GM12878 (cell line): Measurements from ENCODE around the gene ANGEL1. TPM values are rescaled to one million over a fixed set of nuclear protein-coding genes. Genes with fewer than 3 reads are reported as not detected.

ENCODE experiments used
- ATAC-seq: fragments of 200-7000 bp; cut with Tn5 transposase; 3 replicates; pipeline ENCODE4 v1.9.1; 2020; ENCODE audit warnings: mild to moderate bottlenecking, moderate library complexity
- BruUV-seq: library from RNA; stranded (reverse); fragments of 400-500 nt; replicated peaks from 2 replicates; lab custom pipeline; 2021; lab: Mats Ljungman, UMichigan
- CTCF ChIA-PET: fragments of 300-600 bp; sonication (Branson Sonifier 250); formaldehyde crosslinking; extraction: SDS; loops from one replicate; lab custom pipeline; 2021; ENCODE audit warnings: inconsistent platforms; lab: Yijun Ruan, JAX
- POLR2A ChIA-PET: fragments of 350-600 bp; formaldehyde crosslinking; extraction: SDS; loops from one replicate; lab custom pipeline; 2021; ENCODE audit warnings: inconsistent platforms; lab: Charles Lee
- RAD21 ChIA-PET: fragments of 300-600 bp; sonication (Branson Sonifier 250); formaldehyde crosslinking; loops from one replicate; lab custom pipeline; 2023; ENCODE audit warnings: antibody characterized with exemption; ENCODE audit not compliant: unreplicated experiment; lab: Charles Lee
- SMC1A ChIA-PET: fragments of 300-600 bp; sonication (Branson Sonifier 250); formaldehyde crosslinking; loops from one replicate; lab custom pipeline; 2023; ENCODE audit not compliant: unreplicated experiment, uncharacterized antibody; lab: Charles Lee
- DNase-seq: peaks from one replicate; pipeline ENCODE4 v3.0.0-alpha.2; 2011; ENCODE audit warnings: low read depth, low spot score
- FAIRE-seq: peaks from 3 replicates; lab custom pipeline; 2011; peaks lifted over from hg19 to GRCh38; lab: Jason Lieb, UNC
- H2AFZ ChIP-seq: 2 replicates; pipeline ENCODE4 v1.6.0; 2011; ENCODE audit warnings: low read depth, low read length, control low read depth; ENCODE audit not compliant: control insufficient read depth
- H3K27ac ChIP-seq: 2 replicates; pipeline ENCODE4 v1.5.1; 2011; ENCODE audit warnings: control low read depth; ENCODE audit not compliant: control insufficient read depth, insufficient read depth
- H3K27me3 ChIP-seq, 2 experiments: replicated peaks in 1 of 2; 2 replicates each; pipeline versions ENCODE4 v1.6.0 to v1.6.1; 2011; ENCODE audit warnings: low read length in 1 of 2; ENCODE audit not compliant: control insufficient read depth in 2 of 2, insufficient read depth in 2 of 2
- H3K36me3 ChIP-seq, 2 experiments: 2 replicates each; pipeline ENCODE4 v1.5.1; 2011; ENCODE audit warnings: low read length in 1 of 2; ENCODE audit not compliant: control insufficient read depth in 2 of 2, insufficient read depth in 2 of 2
- H3K4me1 ChIP-seq: 2 replicates; pipeline ENCODE4 v1.6.1; 2011; ENCODE audit warnings: mild to moderate bottlenecking, low read length, moderate library complexity, mixed read lengths; ENCODE audit not compliant: control insufficient read depth, insufficient read depth
- H3K4me2 ChIP-seq: 2 replicates; pipeline ENCODE4 v1.6.0; 2011; ENCODE audit warnings: control low read depth; ENCODE audit not compliant: control insufficient read depth, insufficient read depth
- H3K4me3 ChIP-seq: fragments of 200-600 bp; sonication (generic); 2 replicates; pipeline ENCODE4 v1.5.1; 2016
- H3K79me2 ChIP-seq: 2 replicates; pipeline ENCODE4 v1.6.0; 2011; ENCODE audit warnings: low read length; ENCODE audit not compliant: control insufficient read depth, insufficient read depth
- H3K9ac ChIP-seq: 2 replicates; pipeline ENCODE4 v1.8.0; 2011; ENCODE audit warnings: low read length, control low read depth, mixed read lengths; ENCODE audit not compliant: control insufficient read depth, insufficient read depth
- H3K9me3 ChIP-seq: replicated peaks from 3 replicates; pipeline ENCODE4 v1.5.1; 2011; ENCODE audit warnings: mild to moderate bottlenecking, low read length; ENCODE audit not compliant: control insufficient read depth, insufficient read depth
- H4K20me1 ChIP-seq: 2 replicates; pipeline ENCODE4 v1.6.0; 2011; ENCODE audit not compliant: control insufficient read depth, insufficient read depth
- BMI1 ChIP-seq: fragments of 450-650 bp; IDR thresholded peaks from 2 replicates; pipeline ENCODE4 v1.6.1; 2016; ENCODE audit warnings: mild to moderate bottlenecking, moderate library complexity, borderline replicate concordance
- CEBPB ChIP-seq, 2 experiments: fragments of 150-350 bp in 1 of 2; IDR thresholded peaks; 2 replicates each; pipeline ENCODE4 v1.6.1; 2012 to 2014; ENCODE audit warnings: low read depth in 2 of 2, low read length in 2 of 2, borderline replicate concordance in 1 of 2, inconsistent platforms in 1 of 2
- CHD4 ChIP-seq: fragments of 200-600 bp; sonication (generic); IDR thresholded peaks from 2 replicates; pipeline ENCODE4 v1.6.1; 2016; ENCODE audit warnings: mild to moderate bottlenecking
- RUNX3 ChIP-seq: IDR thresholded peaks from 2 replicates; pipeline ENCODE4 v1.6.1; 2012; ENCODE audit warnings: low read length, inconsistent platforms
- SIN3A ChIP-seq: IDR thresholded peaks from 2 replicates; pipeline ENCODE4 v1.6.1; 2012; ENCODE audit warnings: low read depth, low read length, improper control_type of control experiment
- SUPT20H ChIP-seq: IDR thresholded peaks from 2 replicates; pipeline ENCODE4 v1.6.1; 2011; ENCODE audit warnings: low read depth, mild to moderate bottlenecking, low read length, moderate library complexity, borderline replicate concordance; ENCODE audit not compliant: control insufficient read depth
- ZNF217 ChIP-seq: fragments of 450-650 bp; IDR thresholded peaks from 2 replicates; pipeline ENCODE4 v1.6.1; 2017; ENCODE audit warnings: antibody characterized with exemption, mild to moderate bottlenecking
- WGBS: methylation state at CpG from one replicate; pipeline ENCODE4 v1.1.6; 2016; ENCODE audit warnings: low lambda C conversion rate; ENCODE audit not compliant: insufficient replicate concordance, insufficient coverage; ENCODE audit errors: missing lambda C conversion rate; 5-methylcytosine and 5-hydroxymethylcytosine counted together
- in situ Hi-C: fragments of 300-500 bp; cut with MboI; formaldehyde crosslinking; loops from 9 replicates; pipeline ENCODE4 v1.14.3; 2018; ENCODE audit warnings: mixed read lengths
- intact Hi-C: fragments of 100-400 bp; cut with micrococcal nuclease; formaldehyde crosslinking; loops from one replicate; pipeline ENCODE4 v1.14.2; 2022; ENCODE audit not compliant: unreplicated experiment
- polyA plus RNA-seq, 11 experiments: library from polyadenylated mRNA; depleted of rRNA in 4 of 11; unstranded in 6 of 11; stranded (reverse) in 5 of 11; fragments of >200 nt; fragmentation: Nextera tagmentation in 4 of 11; fragmentation: Illumina TruSeq in 1 of 11; extraction: Ambion mirVana in 4 of 11; extraction: Trizol in 1 of 11; gene quantifications; 1 replicate in 1 of 11; 2 replicates in 10 of 11; pipeline versions ENCODE4 v1.2.1 to v1.2.3, GENCODE V29; 2011 to 2016; ENCODE audit warnings: inconsistent platforms in 2 of 11, missing spikeins in 2 of 11, low read depth in 1 of 11
- total RNA-seq, 4 experiments: library from RNA; depleted of rRNA in 3 of 4; stranded (reverse); fragments of >200 nt in 3 of 4; fragmentation: Illumina TruSeq in 1 of 4; extraction: Trizol in 1 of 4; gene quantifications; 2 replicates each; pipeline versions ENCODE4 v1.2.1 to v1.2.3, GENCODE V29; 2013 to 2021
- TF ChIP-seq, protein P1 (sequence below): fragments of 450-650 bp; formaldehyde crosslinking; IDR thresholded peaks from 2 replicates; pipeline ENCODE4 v1.5.0; 2022; ENCODE audit warnings: mild to moderate bottlenecking, missing genetic modification characterization

The ANGEL1 gene
- total and polyA plus RNA-seq, 10 of the 15 experiments (the other 5 are each of a cell fraction or from before 2014, with no cell fraction given) = 1.7 to 29.7 (median 12.3) TPM

DNA sequence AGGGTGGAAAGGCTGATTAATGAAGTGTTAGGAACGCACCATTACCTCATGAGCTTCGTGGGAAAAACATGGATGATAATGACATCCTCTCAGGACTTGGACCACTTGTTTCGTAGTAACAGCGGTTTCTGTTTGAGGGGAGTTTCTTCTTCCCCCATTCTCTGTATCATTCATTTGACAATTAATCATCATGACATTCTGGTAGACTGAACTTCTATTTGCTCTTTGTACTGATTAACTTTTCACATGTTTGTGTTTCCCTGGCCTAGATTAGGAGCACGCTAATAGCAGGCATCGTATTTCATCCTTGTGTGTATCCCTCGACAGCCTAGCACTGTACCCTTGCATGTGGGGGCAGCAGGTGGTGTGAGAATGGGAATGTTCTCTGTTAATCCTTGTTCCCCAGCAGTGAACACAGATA, 21.6 kb upstream of the ANGEL1 start:
- no peak overlapping the region for H3K9ac ChIP-seq
- no peak overlapping the region for H3K27ac ChIP-seq
- no peak overlapping the region for H2AFZ ChIP-seq
- 47% methylated on average over 7 of the region's 7 CpGs for WGBS
- intact Hi-C loops = no loop called here
- TF ChIP-seq CEBPB (IDR thresholded peaks at IDR 0.05; ENCODE audit: borderline replicate concordance in 1 of 2, low read depth in 2 of 2, low read length in 2 of 2) (no peak), SUPT20H (no peak), SIN3A (no peak), CHD4 (no peak), RUNX3 (no peak), BMI1 (no peak), ZNF217 (no peak)
- TF ChIP-seq, protein P1, sequence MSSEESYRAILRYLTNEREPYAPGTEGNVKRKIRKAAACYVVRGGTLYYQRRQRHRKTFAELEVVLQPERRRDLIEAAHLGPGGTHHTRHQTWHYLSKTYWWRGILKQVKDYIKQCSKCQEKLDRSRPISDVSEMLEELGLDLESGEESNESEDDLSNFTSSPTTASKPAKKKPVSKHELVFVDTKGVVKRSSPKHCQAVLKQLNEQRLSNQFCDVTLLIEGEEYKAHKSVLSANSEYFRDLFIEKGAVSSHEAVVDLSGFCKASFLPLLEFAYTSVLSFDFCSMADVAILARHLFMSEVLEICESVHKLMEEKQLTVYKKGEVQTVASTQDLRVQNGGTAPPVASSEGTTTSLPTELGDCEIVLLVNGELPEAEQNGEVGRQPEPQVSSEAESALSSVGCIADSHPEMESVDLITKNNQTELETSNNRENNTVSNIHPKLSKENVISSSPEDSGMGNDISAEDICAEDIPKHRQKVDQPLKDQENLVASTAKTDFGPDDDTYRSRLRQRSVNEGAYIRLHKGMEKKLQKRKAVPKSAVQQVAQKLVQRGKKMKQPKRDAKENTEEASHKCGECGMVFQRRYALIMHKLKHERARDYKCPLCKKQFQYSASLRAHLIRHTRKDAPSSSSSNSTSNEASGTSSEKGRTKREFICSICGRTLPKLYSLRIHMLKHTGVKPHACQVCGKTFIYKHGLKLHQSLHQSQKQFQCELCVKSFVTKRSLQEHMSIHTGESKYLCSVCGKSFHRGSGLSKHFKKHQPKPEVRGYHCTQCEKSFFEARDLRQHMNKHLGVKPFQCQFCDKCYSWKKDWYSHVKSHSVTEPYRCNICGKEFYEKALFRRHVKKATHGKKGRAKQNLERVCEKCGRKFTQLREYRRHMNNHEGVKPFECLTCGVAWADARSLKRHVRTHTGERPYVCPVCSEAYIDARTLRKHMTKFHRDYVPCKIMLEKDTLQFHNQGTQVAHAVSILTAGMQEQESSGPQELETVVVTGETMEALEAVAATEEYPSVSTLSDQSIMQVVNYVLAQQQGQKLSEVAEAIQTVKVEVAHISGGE = no peak
- no TSS peak for BruUV-seq
- ChIA-PET CTCF (no interaction called here), RAD21 (no interaction called here), POLR2A (no interaction called here), SMC1A (no interaction called here)
- no peak overlapping the region for H3K4me2 ChIP-seq
- no peaks in the 10 kb centered on the region for H3K79me2 ChIP-seq
- H4K20me1 ChIP-seq = no peaks in the 10 kb centered on the region
- H3K4me3 ChIP-seq = no peak overlapping the region
- H3K9me3 ChIP-seq = no peaks in the 10 kb centered on the region
- in situ Hi-C loops = no loop called here
- no peak for FAIRE-seq
- no peak for DNase-seq
- no peak for ATAC-seq
- H3K36me3 ChIP-seq = no peaks in the 10 kb centered on the region
- no peaks in the 10 kb centered on the region for H3K4me1 ChIP-seq
- peaks cover 0 to 3% of the 10 kb centered on the region in 2 experiments; a peak in 3 of 4 replicates for H3K27me3 ChIP-seq
